AG09309 (cell line): Measurements from ENCODE around the gene STX18.
"Not testable (repeated sequence)": the region's sequence is repeated elsewhere in the genome, so short reads cannot be mapped to it uniquely, and the experiment has no call there.

Experiments used
- DNase-seq: peaks from one replicate; pipeline ENCODE4 v3.0.0-alpha.2; 2010; ENCODE audit warnings: low read depth
- H3K4me3 ChIP-seq: 2 replicates; pipeline ENCODE4 v1.5.1; 2011; ENCODE audit warnings: mild to moderate bottlenecking, low read depth, low read length, moderate library complexity; ENCODE audit not compliant: control insufficient read depth
- CTCF ChIP-seq: IDR thresholded peaks from 2 replicates; pipeline ENCODE4 v1.5.1; 2011; ENCODE audit warnings: mild to moderate bottlenecking, low read depth, low read length, inconsistent platforms; ENCODE audit not compliant: insufficient read depth, control insufficient read depth; ENCODE audit errors: missing control alignments

STX18 gene

GRCh38 chr4:4514786-4515185, 27.1 kb downstream of the STX18 start:
- no peak for DNase-seq
- TF ChIP-seq CTCF = no peak
- H3K4me3 ChIP-seq = no peak overlapping the region

GRCh38 chr4:4512282-4512681, 29.6 kb downstream of the STX18 start:
- DNase-seq = no peak
- TF ChIP-seq CTCF = no peak

GRCh38 chr4:4510641-4511040, 31.2 kb downstream of the STX18 start:
- not testable (repeated sequence) for DNase-seq

More at GRCh38 chr4:4512282-4512681, 29.6 kb downstream of the STX18 start:
- H3K4me3 ChIP-seq = no peak overlapping the region

GRCh38 chr4:4509521-4509920, 32.3 kb downstream of the STX18 start:
- TF ChIP-seq CTCF = no peak
- no peak for DNase-seq
- no peak overlapping the region for H3K4me3 ChIP-seq

More at GRCh38 chr4:4510641-4511040, 31.2 kb downstream of the STX18 start:
- H3K4me3 ChIP-seq = not testable (repeated sequence)

- H3K4me3 ChIP-seq = no peak overlapping the region
- no peak for DNase-seq
- TF ChIP-seq CTCF = peak; percentile 54
Observed at GRCh38 chr4:4507923-4508322, 33.9 kb downstream of the STX18 start.

- DNase-seq = no peak
- no peak for TF ChIP-seq CTCF
- H3K4me3 ChIP-seq = no peak overlapping the region
Observed at GRCh38 chr4:4507403-4507802, 34.4 kb downstream of the STX18 start.

- DNase-seq = no peak
- H3K4me3 ChIP-seq = no peak overlapping the region
- TF ChIP-seq CTCF = no peak
Observed at GRCh38 chr4:4506961-4507360, 34.9 kb downstream of the STX18 start.

- DNase-seq, H3K4me3 ChIP-seq: not testable (repeated sequence)
Observed at GRCh38 chr4:4505211-4505610, 36.6 kb downstream of the STX18 start.
